B cell (primary cell): ENCODE measurements around the gene POU6F1.

Experiments used
- EZH2 ChIP-seq: IDR thresholded peaks from 2 replicates; pipeline ENCODE4 v1.6.1; 2012; ENCODE audit warnings: borderline replicate concordance, low read depth, mild to moderate bottlenecking, moderate library complexity, low read length; ENCODE audit not compliant: insufficient read depth, poor library complexity, severe bottlenecking
- TF ChIP-seq, protein P1 (sequence below): fragments of 200-600 bp; IDR thresholded peaks from one replicate; pipeline ENCODE4 v1.8.0; 2022; ENCODE audit warnings: antibody characterized with exemption, mild to moderate bottlenecking

DNA sequence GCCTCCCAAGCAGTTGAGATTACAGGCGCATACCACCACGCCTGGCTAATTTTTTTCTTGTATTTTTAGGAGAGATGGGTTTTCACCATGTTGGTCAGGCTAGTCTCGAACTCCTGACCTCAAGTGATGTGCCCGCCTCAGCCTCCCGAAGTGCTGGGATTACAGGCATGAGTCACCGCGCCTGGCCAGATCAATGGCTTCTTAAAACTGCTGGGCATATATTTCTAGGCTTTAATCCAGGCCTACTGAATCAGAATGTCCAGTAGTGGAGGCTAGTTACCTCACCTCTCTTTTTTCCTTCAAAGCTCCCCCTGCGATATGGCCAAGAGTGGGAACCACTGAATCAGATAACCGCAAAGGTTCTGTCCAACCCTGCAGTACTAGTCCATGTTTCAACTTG lies 17.1 kb downstream of the POU6F1 start:
- TF ChIP-seq EZH2: no peak
- TF ChIP-seq, protein P1, sequence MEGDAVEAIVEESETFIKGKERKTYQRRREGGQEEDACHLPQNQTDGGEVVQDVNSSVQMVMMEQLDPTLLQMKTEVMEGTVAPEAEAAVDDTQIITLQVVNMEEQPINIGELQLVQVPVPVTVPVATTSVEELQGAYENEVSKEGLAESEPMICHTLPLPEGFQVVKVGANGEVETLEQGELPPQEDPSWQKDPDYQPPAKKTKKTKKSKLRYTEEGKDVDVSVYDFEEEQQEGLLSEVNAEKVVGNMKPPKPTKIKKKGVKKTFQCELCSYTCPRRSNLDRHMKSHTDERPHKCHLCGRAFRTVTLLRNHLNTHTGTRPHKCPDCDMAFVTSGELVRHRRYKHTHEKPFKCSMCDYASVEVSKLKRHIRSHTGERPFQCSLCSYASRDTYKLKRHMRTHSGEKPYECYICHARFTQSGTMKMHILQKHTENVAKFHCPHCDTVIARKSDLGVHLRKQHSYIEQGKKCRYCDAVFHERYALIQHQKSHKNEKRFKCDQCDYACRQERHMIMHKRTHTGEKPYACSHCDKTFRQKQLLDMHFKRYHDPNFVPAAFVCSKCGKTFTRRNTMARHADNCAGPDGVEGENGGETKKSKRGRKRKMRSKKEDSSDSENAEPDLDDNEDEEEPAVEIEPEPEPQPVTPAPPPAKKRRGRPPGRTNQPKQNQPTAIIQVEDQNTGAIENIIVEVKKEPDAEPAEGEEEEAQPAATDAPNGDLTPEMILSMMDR: no peak
